PC-3 (cell line): Measurements from ENCODE around the gene STUM. TPM values are rescaled to one million over a fixed set of nuclear protein-coding genes. Genes with fewer than 3 reads are reported as not detected.

Experiments
- ATAC-seq: fragments of 200-7000 bp; cut with Tn5 transposase; 2 replicates; pipeline ENCODE4 v1.9.1; 2020; ENCODE audit warnings: mild to moderate bottlenecking, moderate library complexity
- BruUV-seq: library from RNA; stranded (reverse); fragments of 400-500 nt; replicated peaks from 2 replicates; lab custom pipeline; 2021; lab: Mats Ljungman, UMichigan
- CTCF ChIA-PET: fragments of 300-600 bp; sonication (Branson Sonifier 250); formaldehyde crosslinking; loops from one replicate; lab custom pipeline; 2022; ENCODE audit warnings: antibody characterized with exemption; lab: Charles Lee
- POLR2A ChIA-PET: fragments of 300-600 bp; sonication (Branson Sonifier 250); formaldehyde crosslinking; loops from one replicate; lab custom pipeline; 2022; ENCODE audit warnings: antibody characterized with exemption; ENCODE audit not compliant: unreplicated experiment; lab: Charles Lee
- DNase-seq: peaks from one replicate; pipeline ENCODE4 v3.0.0-alpha.2; 2015
- H2AFZ ChIP-seq: fragments of 300-600 bp; sonication (generic); 2 replicates; pipeline ENCODE4 v1.6.0; 2016; ENCODE audit warnings: antibody characterized with exemption, low read length
- H3F3A ChIP-seq: fragments of 300-600 bp; sonication (generic); one replicate; pipeline ENCODE4 v1.6.0; 2017; ENCODE audit warnings: antibody characterized with exemption, low read length, control low read depth, mild to moderate bottlenecking; ENCODE audit not compliant: unreplicated experiment
- H3K27ac ChIP-seq: fragments of 300-600 bp; sonication (generic); 2 replicates; pipeline ENCODE4 v1.5.1; 2016; ENCODE audit warnings: mild to moderate bottlenecking, low read length
- H3K27me3 ChIP-seq: fragments of 300-600 bp; sonication (generic); 2 replicates; pipeline ENCODE4 v1.6.1; 2016; ENCODE audit warnings: low read length, mixed read lengths
- H3K36me3 ChIP-seq: fragments of 300-600 bp; sonication (generic); 2 replicates; pipeline ENCODE4 v1.6.1; 2016; ENCODE audit warnings: low read depth, mixed run types, low read length, mixed read lengths
- H3K4me1 ChIP-seq: fragments of 300-600 bp; sonication (generic); 2 replicates; pipeline ENCODE4 v1.5.1; 2016; ENCODE audit warnings: low read length; ENCODE audit not compliant: insufficient read depth
- H3K4me2 ChIP-seq: fragments of 300-600 bp; sonication (generic); 2 replicates; pipeline ENCODE4 v1.6.0; 2016; ENCODE audit warnings: low read length
- H3K4me3 ChIP-seq: fragments of 300-600 bp; sonication (generic); 2 replicates; pipeline ENCODE4 v1.5.1; 2016; ENCODE audit warnings: mild to moderate bottlenecking, low read length, mixed read lengths
- H3K79me2 ChIP-seq: fragments of 300-600 bp; sonication (generic); 2 replicates; pipeline ENCODE4 v1.6.1; 2017; ENCODE audit warnings: low read length, mixed read lengths
- H3K9ac ChIP-seq: fragments of 300-600 bp; sonication (generic); 2 replicates; pipeline ENCODE4 v1.6.0; 2016; ENCODE audit warnings: mild to moderate bottlenecking, low read length
- H3K9me2 ChIP-seq: fragments of 300-600 bp; sonication (generic); replicated peaks from 2 replicates; pipeline ENCODE4 v1.6.1; 2016; ENCODE audit warnings: mixed run types, low read length, mixed read lengths
- H3K9me3 ChIP-seq: fragments of 300-600 bp; sonication (generic); 2 replicates; pipeline ENCODE4 v1.6.1; 2016; ENCODE audit warnings: low read length, mixed read lengths
- H4K20me1 ChIP-seq: fragments of 300-600 bp; sonication (generic); 2 replicates; pipeline ENCODE4 v1.6.1; 2016; ENCODE audit warnings: low read length, mixed read lengths
- CTCF ChIP-seq: fragments of 300-600 bp; sonication (generic); conservative IDR thresholded peaks from 2 replicates; pipeline ENCODE4 v1.5.1; 2017; ENCODE audit warnings: antibody characterized with exemption, low read depth, mild to moderate bottlenecking, low read length
- EZH2 ChIP-seq: fragments of 300-600 bp; sonication (generic); IDR thresholded peaks from one replicate; pipeline ENCODE4 v1.6.1; 2017; ENCODE audit warnings: antibody characterized with exemption, mild to moderate bottlenecking, low read length; ENCODE audit not compliant: unreplicated experiment
- EZH2phosphoT487 ChIP-seq: fragments of 300-600 bp; sonication (generic); IDR thresholded peaks from 2 replicates; pipeline ENCODE4 v1.6.1; 2018; ENCODE audit warnings: mild to moderate bottlenecking, antibody characterized with exemption, low read length, borderline replicate concordance
- intact Hi-C: fragments of 100-400 bp; cut with micrococcal nuclease; formaldehyde crosslinking; loops from 2 replicates; pipeline ENCODE4 v1.9.0; 2023
- total RNA-seq: library from RNA; depleted of rRNA; stranded (reverse); fragments of >200 nt; gene quantifications from 2 replicates; pipeline ENCODE4 v1.2.3, GENCODE V29; 2014

Gene STUM
- total RNA-seq, 1 experiment from 2014 or later, result 0.58 TPM

- H3K9ac ChIP-seq, result no peak overlapping the region
- no peak overlapping the region for H3K4me2 ChIP-seq
- H2AFZ ChIP-seq, result no peak overlapping the region
- H3K27me3 ChIP-seq, result peaks cover 30% of the 10 kb centered on the region
- ChIA-PET CTCF (interaction anchor here (0.6 kb wide), 1 partner anchor 13 kb away, joined by 3 read pairs; no protein-coding TSS in a partner anchor), POLR2A (no interaction called here)
- no peaks in the 10 kb centered on the region for H3K79me2 ChIP-seq
- peak; percentile 78 for ATAC-seq
- H3F3A ChIP-seq, result no peaks in the 10 kb centered on the region
- BruUV-seq, result no TSS peak
- no peaks in the 10 kb centered on the region for H4K20me1 ChIP-seq
- intact Hi-C loops, result loop anchor here (5.0 kb wide), 1 partner anchor 146 kb away; no protein-coding TSS in a partner anchor
- H3K9me3 ChIP-seq, result no peaks in the 10 kb centered on the region
- no peak overlapping the region for H3K4me3 ChIP-seq
- no peaks in the 10 kb centered on the region for H3K9me2 ChIP-seq
- peak; percentile 68 for TF ChIP-seq CTCF
- no peak for TF ChIP-seq EZH2
- no peak for TF ChIP-seq EZH2phosphoT487
- H3K36me3 ChIP-seq, result no peaks in the 10 kb centered on the region
- H3K27ac ChIP-seq, result no peak overlapping the region
- H3K4me1 ChIP-seq, result no peaks in the 10 kb centered on the region
- peak; percentile 46 for DNase-seq
Measured at GRCh38 chr1:226568077-226568831, 19.7 kb downstream of the STUM start.

- H3K79me2 ChIP-seq, result no peaks in the 10 kb centered on the region
- H3K36me3 ChIP-seq, result no peaks in the 10 kb centered on the region
- no peak overlapping the region for H2AFZ ChIP-seq
- no peaks in the 10 kb centered on the region for H3F3A ChIP-seq
- CTCF ChIA-PET, result interaction anchor here (0.6 to 1.0 kb wide), 5 partner anchors 9 to 161 kb away, joined by 3 to 5 read pairs (median 4); no protein-coding TSS in a partner anchor
- no peaks in the 10 kb centered on the region for H3K4me1 ChIP-seq
- POLR2A ChIA-PET, result interaction anchor here (0.6 kb wide), 1 partner anchor 15 kb away, joined by 9 read pairs; no protein-coding TSS in a partner anchor
- no peak overlapping the region for H3K4me2 ChIP-seq
- peaks cover 30% of the 10 kb centered on the region for H3K27me3 ChIP-seq
- no peak for ATAC-seq
- H3K27ac ChIP-seq, result no peak overlapping the region
- H3K9me3 ChIP-seq, result no peaks in the 10 kb centered on the region
- no peak overlapping the region for H3K4me3 ChIP-seq
- H3K9me2 ChIP-seq, result no peaks in the 10 kb centered on the region
- intact Hi-C loops, result loop anchor here (5.0 kb wide), 1 partner anchor 147 kb away; no protein-coding TSS in a partner anchor
- H4K20me1 ChIP-seq, result no peaks in the 10 kb centered on the region
- no peak overlapping the region for H3K9ac ChIP-seq
- no peak for DNase-seq
- TF ChIP-seq EZH2 (no peak), CTCF (no peak), EZH2phosphoT487 (no peak)
- no TSS peak for BruUV-seq
Measured at GRCh38 chr1:226568975-226569741, 20.6 kb downstream of the STUM start.
